ENCODE measurements around the gene PRDM15.

DNA sequence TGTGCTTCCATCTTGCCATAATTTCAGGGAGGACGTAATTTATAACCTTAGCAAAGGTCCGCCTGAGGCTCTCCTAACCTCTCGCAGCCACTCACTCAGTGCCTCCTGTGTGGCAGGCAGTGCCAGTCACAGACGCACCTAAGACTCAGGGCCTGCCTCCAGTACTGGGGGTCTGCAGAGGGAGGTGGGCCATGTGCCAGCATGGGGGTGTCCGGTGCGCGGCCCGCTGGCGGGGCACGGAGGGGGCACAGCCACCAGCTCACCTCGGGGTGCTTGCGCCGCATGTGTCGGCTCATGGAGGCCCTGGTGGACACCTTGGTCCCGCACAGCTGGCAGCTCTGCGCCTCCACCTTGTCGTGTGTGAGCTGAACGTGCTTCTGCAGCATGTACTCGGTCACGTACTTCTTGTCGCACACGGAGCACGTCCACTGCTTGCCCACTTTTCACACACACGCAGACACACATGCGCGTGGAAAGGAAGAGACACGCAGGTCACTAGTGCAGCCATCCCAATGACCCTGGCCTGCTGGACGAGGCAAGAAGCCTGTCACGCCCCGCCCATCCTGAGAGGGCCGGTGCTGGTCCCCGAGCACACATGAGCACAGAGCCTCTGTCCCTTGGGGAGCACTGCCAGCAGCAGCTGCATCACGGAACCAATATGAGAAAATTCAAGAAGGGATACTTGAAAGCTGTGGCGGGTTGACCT, 69.1 kb downstream of the PRDM15 start:
- TF ChIP-seq CTCF (IDR thresholded peaks at IDR 0.05; ENCODE audit: low read length), result no peak
- TF ChIP-seq EZH2 (optimal IDR thresholded peaks at IDR 0.05; ENCODE audit: low read depth, low read length), result no peak
